RWPE1 (cell line): ENCODE results near the gene FGF2.

Experiments used
- CTCF ChIA-PET: fragments of 350-600 bp; sonication (Branson Sonifier 250); formaldehyde crosslinking; extraction: SDS; loops from one replicate; lab custom pipeline; 2021; lab: Yijun Ruan, JAX
- POLR2A ChIA-PET: fragments of 400-600 bp; formaldehyde crosslinking; extraction: SDS; loops from one replicate; lab custom pipeline; 2020; ENCODE audit warnings: antibody characterized with exemption; ENCODE audit not compliant: low non-redundant PET; lab: Yijun Ruan, JAX
- DNase-seq: peaks from one replicate; pipeline ENCODE4 v3.0.0; 2012; ENCODE audit warnings: low spot score
- H3K27ac ChIP-seq: fragments of 450-650 bp; 2 replicates; pipeline ENCODE4 v1.5.1; 2017
- TF ChIP-seq, protein P1 (sequence below): fragments of 450-650 bp; conservative IDR thresholded peaks from 2 replicates; pipeline ENCODE4 v1.5.1; 2017; ENCODE audit warnings: low read depth, mild to moderate bottlenecking

The FGF2 gene

GRCh38 chr4:122796801-122797404 lies 29.7 kb upstream of the FGF2 start:
- no peak for DNase-seq
- H3K27ac ChIP-seq = peak overlapping the region; percentile 67
- POLR2A ChIA-PET = no interaction called here
- CTCF ChIA-PET = no interaction called here
- TF ChIP-seq, protein P1, sequence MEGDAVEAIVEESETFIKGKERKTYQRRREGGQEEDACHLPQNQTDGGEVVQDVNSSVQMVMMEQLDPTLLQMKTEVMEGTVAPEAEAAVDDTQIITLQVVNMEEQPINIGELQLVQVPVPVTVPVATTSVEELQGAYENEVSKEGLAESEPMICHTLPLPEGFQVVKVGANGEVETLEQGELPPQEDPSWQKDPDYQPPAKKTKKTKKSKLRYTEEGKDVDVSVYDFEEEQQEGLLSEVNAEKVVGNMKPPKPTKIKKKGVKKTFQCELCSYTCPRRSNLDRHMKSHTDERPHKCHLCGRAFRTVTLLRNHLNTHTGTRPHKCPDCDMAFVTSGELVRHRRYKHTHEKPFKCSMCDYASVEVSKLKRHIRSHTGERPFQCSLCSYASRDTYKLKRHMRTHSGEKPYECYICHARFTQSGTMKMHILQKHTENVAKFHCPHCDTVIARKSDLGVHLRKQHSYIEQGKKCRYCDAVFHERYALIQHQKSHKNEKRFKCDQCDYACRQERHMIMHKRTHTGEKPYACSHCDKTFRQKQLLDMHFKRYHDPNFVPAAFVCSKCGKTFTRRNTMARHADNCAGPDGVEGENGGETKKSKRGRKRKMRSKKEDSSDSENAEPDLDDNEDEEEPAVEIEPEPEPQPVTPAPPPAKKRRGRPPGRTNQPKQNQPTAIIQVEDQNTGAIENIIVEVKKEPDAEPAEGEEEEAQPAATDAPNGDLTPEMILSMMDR = no peak

- CTCF ChIA-PET = interaction anchor here (0.7 kb wide), 1 partner anchor 107 kb away, joined by 3 read pairs; no protein-coding TSS in a partner anchor
- no peak for DNase-seq
- TF ChIP-seq, protein P1 = no peak
- POLR2A ChIA-PET = no interaction called here
- peak overlapping the region; percentile 67 for H3K27ac ChIP-seq
These were observed 29.1 kb upstream of the FGF2 start for GRCh38 chr4:122797405-122798094.

GRCh38 chr4:122798101-122798500 lies 28.5 kb upstream of the FGF2 start:
- CTCF ChIA-PET = interaction anchor here (0.7 kb wide), 1 partner anchor 106 kb away, joined by 3 read pairs; no protein-coding TSS in a partner anchor
- TF ChIP-seq, protein P1 = no peak
- peak overlapping the region; percentile 67 for H3K27ac ChIP-seq
- POLR2A ChIA-PET = no interaction called here
- DNase-seq = peak; percentile 94

- TF ChIP-seq, protein P1 = no peak
- CTCF ChIA-PET = interaction anchor here (0.6 kb wide), 1 partner anchor 193 kb away, joined by 3 read pairs; no protein-coding TSS in a partner anchor
- POLR2A ChIA-PET = no interaction called here
- DNase-seq = no peak
- no peak overlapping the region for H3K27ac ChIP-seq
These were observed 27.7 kb upstream of the FGF2 start for GRCh38 chr4:122798917-122799316.

DNA sequence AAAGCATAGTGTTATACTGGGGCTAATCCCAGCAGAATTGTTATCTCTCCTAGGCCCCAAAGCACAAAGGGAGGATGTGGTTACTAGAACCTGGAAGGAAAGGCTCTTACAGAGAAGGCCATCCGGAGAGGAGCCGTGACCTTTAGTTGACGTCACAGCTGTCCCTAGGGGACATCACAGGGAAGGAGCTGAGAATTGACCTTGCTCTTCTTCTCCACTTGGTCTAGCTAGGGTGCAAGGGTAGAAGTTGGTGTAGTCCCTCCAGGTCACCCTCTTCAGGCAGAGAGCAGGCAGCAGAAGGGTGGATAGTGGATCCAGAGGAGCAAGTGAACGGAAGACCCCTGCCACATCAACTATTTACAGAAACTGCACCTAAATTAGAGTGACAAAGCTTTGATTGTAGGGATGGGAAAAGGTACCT lies 22.8 kb upstream of the FGF2 start:
- POLR2A ChIA-PET = no interaction called here
- no peak for DNase-seq
- H3K27ac ChIP-seq = no peak overlapping the region
- TF ChIP-seq, protein P1 = no peak
- CTCF ChIA-PET = no interaction called here

GRCh38 chr4:122806981-122807679 lies 19.5 kb upstream of the FGF2 start:
- DNase-seq = no peak
- POLR2A ChIA-PET = no interaction called here
- CTCF ChIA-PET = no interaction called here
- TF ChIP-seq, protein P1 = no peak
- H3K27ac ChIP-seq = no peak overlapping the region
